CD4-positive, alpha-beta T cell treated with Interleukin-15 for 4 hours (primary cell): ENCODE data around the gene CYB5R3.
"Not testable (repeated sequence)": the region's sequence is repeated elsewhere in the genome, so short reads cannot be mapped to it uniquely, and the experiment has no call there.

ENCODE experiments used
- DNase-seq: peaks from one replicate; pipeline ENCODE4 v3.0.0-alpha.2; 2020; ENCODE audit warnings: low spot score

Gene CYB5R3

DNA sequence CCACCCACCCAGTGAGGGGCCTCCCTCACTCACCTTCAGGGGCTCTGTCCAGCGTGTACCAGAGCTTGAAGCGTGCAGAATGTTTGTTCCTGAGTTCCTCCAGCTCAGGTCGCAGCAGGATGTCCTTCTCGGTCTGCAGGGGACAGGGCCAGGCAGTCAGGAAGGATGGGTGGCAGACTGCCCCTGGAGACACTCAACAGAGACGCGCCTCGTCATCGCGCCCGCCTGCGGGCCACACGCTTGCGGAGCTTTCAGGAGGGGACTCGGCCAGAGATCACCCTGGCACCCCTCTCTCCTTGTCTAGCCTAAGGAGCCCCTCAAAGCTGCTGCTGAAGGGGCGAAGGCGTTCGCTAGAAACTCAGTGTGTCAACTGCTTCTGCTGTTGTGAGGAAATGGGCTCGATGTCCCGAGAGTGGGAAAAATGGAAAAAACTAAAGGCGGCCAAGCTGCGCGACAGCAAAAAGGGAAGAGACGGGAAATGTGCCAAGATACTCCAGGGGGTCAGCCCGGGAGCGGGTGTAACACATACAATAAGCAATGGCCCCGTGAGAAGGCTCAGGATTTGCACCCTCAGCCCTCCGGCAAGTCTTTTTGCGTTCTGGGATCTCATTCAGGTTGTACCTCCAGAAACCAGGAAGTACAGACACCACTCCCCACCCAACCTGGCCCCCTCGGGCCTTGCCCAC is 25.3 kb downstream of the CYB5R3 start:
- no peak for DNase-seq

DNA sequence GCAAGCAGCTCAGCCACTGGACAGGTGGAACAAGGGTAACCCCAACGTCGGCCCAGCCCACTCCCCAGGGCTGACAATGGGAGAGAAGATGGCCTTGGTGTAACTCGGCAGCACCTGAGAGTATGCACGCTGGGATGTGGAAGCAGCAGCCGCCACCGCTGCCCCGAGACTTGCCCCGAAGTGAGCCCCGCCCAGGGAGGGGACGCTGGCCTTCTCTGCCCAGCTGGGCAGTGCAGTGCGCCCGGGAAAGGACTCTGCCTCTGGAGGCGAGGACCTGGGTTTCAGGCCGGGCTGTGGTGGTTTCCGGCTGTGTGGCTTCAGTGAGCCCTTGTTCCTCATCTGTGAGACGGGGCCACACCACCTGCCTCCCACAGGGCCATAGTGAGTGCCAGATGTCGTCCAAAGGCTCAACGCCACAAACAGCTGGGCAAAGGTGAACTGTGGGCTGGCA is 25.9 kb downstream of the CYB5R3 start:
- no peak for DNase-seq

DNA sequence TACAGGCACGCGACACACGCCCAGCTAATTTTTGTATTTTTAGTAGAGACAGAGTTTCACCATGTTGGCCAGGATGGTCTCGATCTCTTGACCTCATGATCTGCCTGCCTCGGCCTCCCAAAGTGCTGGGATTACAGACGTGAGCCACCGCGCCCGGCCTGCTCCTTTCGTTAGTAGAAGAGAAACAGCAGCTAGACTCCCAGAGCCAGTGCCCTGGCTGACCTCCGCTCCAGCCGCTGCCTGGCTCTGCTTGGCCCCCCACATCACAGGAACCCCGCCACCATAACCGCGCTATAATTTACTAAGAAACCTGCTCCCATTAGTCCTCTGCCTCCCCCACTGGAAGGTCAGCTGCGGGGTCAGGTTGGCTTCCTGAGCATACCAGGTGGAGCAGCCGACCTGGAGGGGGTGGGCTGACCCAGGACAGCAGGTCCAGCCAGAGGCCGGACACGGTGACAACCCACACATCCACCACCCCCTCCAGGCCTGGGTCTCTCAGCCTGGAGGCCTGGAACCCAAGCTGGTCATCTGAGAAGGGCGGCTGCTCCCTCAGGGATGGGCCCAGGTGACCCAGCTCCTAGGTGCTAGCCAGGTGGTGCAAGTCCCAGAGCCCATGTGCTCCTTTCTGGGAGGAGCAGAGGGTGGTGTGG is 27.0 kb downstream of the CYB5R3 start:
- no peak for DNase-seq

DNA sequence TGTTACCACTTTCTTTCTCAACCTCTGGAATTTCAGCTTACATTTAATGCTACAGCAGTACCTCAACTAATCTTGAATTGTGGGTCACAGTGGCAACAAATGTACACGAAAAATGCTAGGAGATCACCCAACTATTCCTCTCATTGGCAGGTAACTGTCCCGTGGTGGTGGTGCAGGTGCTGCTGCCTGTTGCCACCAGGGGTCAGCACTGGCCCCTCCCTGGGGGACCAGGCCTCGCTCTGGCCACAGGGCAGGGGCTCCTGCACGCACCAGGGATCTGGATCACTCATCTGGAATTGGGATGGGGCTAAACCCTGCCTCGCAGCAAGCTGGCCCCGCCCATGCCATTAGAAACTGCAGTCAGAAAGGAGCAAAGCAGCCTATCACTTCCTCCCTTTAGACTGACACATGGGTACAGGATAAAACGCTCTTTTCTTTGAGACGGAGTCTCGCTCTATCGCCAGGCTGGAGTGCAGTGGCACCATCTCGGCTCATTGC is 27.6 kb downstream of the CYB5R3 start:
- DNase-seq: peak; percentile 44

GRCh38 chr22:42620084-42620483 is 29.1 kb downstream of the CYB5R3 start:
- no peak for DNase-seq

GRCh38 chr22:42619261-42620063 is 29.7 kb downstream of the CYB5R3 start:
- no peak for DNase-seq

DNA sequence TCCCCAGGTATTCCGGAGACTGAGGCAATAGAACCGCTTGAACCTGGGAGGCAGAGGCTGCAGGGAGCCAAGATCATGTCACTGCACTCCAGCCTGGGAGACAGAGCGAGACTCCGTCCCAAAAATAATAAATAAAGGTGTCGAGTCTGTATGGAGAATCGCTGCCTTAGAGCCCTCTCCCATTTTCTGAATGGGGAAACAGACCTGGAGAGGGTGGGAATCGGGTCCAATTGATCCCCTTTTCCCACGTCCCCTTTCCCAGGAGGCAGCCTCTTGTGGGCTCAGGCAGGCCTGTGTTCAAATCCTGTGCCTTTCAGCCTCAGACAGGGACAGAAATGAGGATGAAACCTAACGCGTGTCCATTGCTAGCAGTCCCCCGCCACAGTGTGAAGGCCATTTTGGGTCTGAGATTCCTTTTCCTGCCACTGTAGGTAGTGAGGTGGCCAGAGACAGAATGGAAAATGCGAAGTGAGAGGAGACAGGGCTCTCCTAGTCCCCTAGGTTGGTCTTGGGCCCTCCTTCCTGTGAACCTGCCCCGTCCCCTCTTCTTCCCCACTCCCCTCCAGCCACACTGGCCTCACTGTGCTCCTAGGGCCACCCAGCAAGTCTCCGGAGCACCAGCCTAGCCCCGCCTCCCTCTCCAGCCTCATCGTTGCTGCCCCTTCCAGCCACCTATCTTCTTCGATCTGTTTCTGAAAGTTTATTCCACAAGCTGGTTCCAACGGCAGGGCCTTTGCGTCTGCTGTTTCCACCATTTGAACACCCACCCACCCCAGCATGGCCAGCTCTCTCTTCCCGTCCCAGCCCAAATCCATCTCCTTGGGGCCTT is 31.8 kb downstream of the CYB5R3 start:
- no peak for DNase-seq

DNA sequence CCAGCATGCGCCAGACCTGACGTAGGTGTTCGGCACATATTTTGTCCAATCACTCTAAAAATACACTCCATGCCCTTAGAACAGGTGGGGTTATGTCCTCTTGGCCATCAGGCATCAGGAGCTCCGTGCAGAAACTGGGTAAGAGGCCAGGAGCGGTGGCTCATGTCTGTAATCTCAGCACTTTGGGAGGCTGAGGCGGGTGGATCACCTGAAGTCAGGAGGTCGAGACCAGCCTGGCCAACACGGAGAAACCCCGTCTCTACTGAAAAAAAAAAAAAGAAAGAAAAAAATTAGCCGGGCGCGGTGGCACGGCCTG is 33.4 kb downstream of the CYB5R3 start:
- DNase-seq: not testable (repeated sequence)

GRCh38 chr22:42615092-42615859 is 33.9 kb downstream of the CYB5R3 start:
- peak; percentile 87 for DNase-seq

DNA sequence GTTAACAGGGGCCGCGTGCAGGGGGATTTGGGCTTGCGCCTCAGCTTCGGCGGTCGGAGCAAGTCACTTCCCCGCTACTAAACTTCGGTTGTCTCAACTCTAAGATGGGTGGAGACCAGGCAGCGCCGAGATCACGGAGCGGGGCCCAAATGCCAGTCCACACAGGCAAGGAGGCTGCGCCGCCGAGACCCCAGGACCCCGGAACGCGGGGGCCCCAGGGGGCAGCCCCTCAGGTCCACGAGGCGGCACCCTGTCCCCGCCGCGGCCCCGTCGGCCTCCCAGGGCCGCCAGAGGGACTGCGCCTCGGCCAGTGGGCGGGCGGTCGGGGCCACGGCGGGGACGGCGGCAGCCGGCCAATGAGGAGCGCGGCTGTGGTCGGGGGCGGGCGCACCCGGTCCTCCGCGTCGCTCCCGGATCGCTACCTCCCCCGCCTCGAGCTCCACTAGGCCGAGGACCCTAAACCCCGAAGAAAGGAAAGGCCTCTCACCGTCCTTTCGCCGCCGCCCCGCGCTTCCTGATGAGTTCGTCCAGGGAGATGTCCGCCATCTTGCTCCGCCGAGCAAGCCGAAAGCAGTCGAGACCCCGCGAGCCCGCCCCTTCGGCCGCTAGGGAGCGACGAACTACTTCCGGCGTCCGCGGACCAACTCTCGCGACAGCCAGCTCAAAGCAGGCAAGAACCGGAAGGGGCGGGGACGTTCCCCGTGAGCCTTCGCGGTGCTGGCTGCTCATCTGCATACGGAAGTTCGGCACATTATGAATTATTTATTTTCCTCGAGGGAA is 34.7 kb downstream of the CYB5R3 start, which contains the start of gene POLDIP3:
POLDIP3 (minus strand) TSS at position 572 of the 780 bp plus-strand sequence; CDS start at position 546, 26 bp downstream.
- DNase-seq: peak; percentile 98

GRCh38 chr22:42613872-42614301 is 35.3 kb downstream of the CYB5R3 start:
- no peak for DNase-seq

GRCh38 chr22:42612336-42612735 is 36.9 kb downstream of the CYB5R3 start:
- no peak for DNase-seq

GRCh38 chr22:42611051-42611450 is 38.1 kb downstream of the CYB5R3 start:
- DNase-seq: no peak

DNA sequence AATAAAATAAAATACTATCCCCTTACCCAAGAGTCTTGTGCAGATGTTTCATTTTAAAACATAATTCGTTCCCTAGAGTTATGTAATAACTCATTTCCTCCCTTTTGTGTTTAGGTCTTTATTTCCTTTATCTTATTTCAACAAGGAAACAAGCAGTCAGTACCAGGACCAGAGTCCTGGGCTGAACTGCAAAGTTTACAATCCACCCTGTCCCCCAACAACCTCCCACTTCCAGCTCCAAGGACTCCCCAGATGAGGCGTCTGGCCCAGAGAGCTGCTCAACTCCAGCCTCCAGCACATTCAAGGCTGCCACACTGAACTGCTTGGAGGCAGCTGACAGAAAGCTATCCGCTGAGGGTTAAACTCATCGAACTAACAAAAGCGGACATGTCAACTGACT is 39.0 kb downstream of the CYB5R3 start:
- no peak for DNase-seq

- no peak for DNase-seq
Measured at GRCh38 chr22:42608823-42609361, 40.3 kb downstream of the CYB5R3 start.

- no peak for DNase-seq
Measured at GRCh38 chr22:42608136-42608822, 40.9 kb downstream of the CYB5R3 start.

GRCh38 chr22:42607641-42608040 is 41.6 kb downstream of the CYB5R3 start:
- not testable (repeated sequence) for DNase-seq

GRCh38 chr22:42604403-42604802 is 44.8 kb downstream of the CYB5R3 start:
- DNase-seq: no peak

DNA sequence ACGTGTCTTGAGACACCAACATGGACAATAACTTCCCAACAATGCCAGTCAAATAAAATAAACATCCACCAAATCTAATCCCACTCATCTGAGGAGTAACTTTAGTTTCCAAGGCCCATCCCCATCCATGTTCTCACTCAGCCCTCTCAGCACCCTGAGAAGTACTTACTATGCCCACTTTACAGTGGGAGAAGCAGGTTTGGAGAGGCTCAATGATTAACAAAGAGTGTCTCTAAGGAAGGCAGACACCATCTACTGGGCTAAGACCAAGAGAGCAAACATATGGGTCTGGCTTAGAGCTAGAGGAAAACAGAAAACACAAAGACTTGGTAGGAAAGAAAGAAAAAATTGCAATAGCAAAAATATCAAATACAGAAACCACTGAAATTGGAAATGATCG is 45.8 kb downstream of the CYB5R3 start:
- no peak for DNase-seq
